22Rv1 (cell line): ENCODE results near the gene FAT2.

Experiments used
- H3K27ac ChIP-seq: fragments of 450-650 bp; 2 replicates; pipeline ENCODE4 v1.5.1; 2017
- CTCF ChIP-seq: fragments of 450-650 bp; IDR thresholded peaks from 2 replicates; pipeline ENCODE4 v1.5.1; 2017; ENCODE audit warnings: mild to moderate bottlenecking
- ZFX ChIP-seq: fragments of 450-650 bp; IDR thresholded peaks from 2 replicates; pipeline ENCODE4 v1.6.1; 2017; ENCODE audit warnings: antibody characterized with exemption, borderline replicate concordance

FAT2 gene

GRCh38 chr5:151591144-151591819 is at the start of gene FAT2:
Gene FAT2 (minus strand): TSS chr5:151591331. CDS start chr5:151568931, 22,400 bp downstream.
- TF ChIP-seq ZFX (no peak), CTCF (no peak)
- H3K27ac ChIP-seq, result no peak within 1 kb of the TSS

- TF ChIP-seq ZFX (no peak), CTCF (no peak)
- H3K27ac ChIP-seq, result no peak overlapping the region
These were observed 47.5 kb upstream of the FAT2 start for GRCh38 chr5:151638619-151639018.

GRCh38 chr5:151637676-151638075 is 46.5 kb upstream of the FAT2 start:
- TF ChIP-seq CTCF, result no peak
- no peak for TF ChIP-seq ZFX
- H3K27ac ChIP-seq, result no peak overlapping the region

- H3K27ac ChIP-seq, result no peak overlapping the region
- no peak for TF ChIP-seq CTCF
- no peak for TF ChIP-seq ZFX
These were observed 42.8 kb upstream of the FAT2 start for GRCh38 chr5:151633892-151634291.

- TF ChIP-seq CTCF (no peak), ZFX (no peak)
- H3K27ac ChIP-seq, result no peak overlapping the region
These were observed 41.8 kb upstream of the FAT2 start for GRCh38 chr5:151632941-151633340.

GRCh38 chr5:151632524-151632923 is 41.4 kb upstream of the FAT2 start:
- no peak for TF ChIP-seq CTCF
- no peak for TF ChIP-seq ZFX
- H3K27ac ChIP-seq, result no peak overlapping the region

GRCh38 chr5:151631941-151632340 is 40.8 kb upstream of the FAT2 start:
- no peak overlapping the region for H3K27ac ChIP-seq
- TF ChIP-seq CTCF (no peak), ZFX (no peak)
